Measurements from ENCODE around the gene SLC32A1. TPM values are rescaled to one million over a fixed set of nuclear protein-coding genes. Genes with fewer than 3 reads are reported as not detected.

SLC32A1 gene
- total RNA-seq, 1 donor from 2014 or later, result not detected

GRCh38 chr20:38704136-38704535 lies 20.1 kb upstream of the SLC32A1 start:
- no peak for TF ChIP-seq CTCF (conservative IDR thresholded peaks at IDR 0.05; ENCODE audit: low read depth, low read length)
- no peak for DNase-seq (ENCODE audit: low read depth)
- no peak overlapping the region for H3K4me3 ChIP-seq (ENCODE audit: low read depth, low read length)

- no peak for DNase-seq (ENCODE audit: low read depth)
- no peak overlapping the region for H3K4me3 ChIP-seq (ENCODE audit: low read depth, low read length)
- no peak for TF ChIP-seq CTCF (conservative IDR thresholded peaks at IDR 0.05; ENCODE audit: low read depth, low read length)
Observed at GRCh38 chr20:38706509-38706908, 17.8 kb upstream of the SLC32A1 start.

- no peak overlapping the region for H3K4me3 ChIP-seq (ENCODE audit: low read depth, low read length)
- no peak for DNase-seq (ENCODE audit: low read depth)
- TF ChIP-seq CTCF (conservative IDR thresholded peaks at IDR 0.05; ENCODE audit: low read depth, low read length), result no peak
Observed at GRCh38 chr20:38714308-38714707, 10.0 kb upstream of the SLC32A1 start.

GRCh38 chr20:38715646-38716045 lies 8.6 kb upstream of the SLC32A1 start:
- H3K4me3 ChIP-seq (ENCODE audit: low read depth, low read length), result no peak overlapping the region
- no peak for DNase-seq (ENCODE audit: low read depth)
- no peak for TF ChIP-seq CTCF (conservative IDR thresholded peaks at IDR 0.05; ENCODE audit: low read depth, low read length)

- no peak for DNase-seq (ENCODE audit: low read depth)
- no peak overlapping the region for H3K4me3 ChIP-seq (ENCODE audit: low read depth, low read length)
- TF ChIP-seq CTCF (conservative IDR thresholded peaks at IDR 0.05; ENCODE audit: low read depth, low read length), result no peak
Observed at GRCh38 chr20:38722683-38723016, 1.6 kb upstream of the SLC32A1 start.

GRCh38 chr20:38723017-38723847 lies 1.1 kb upstream of the SLC32A1 start:
- H3K4me3 ChIP-seq (ENCODE audit: low read depth, low read length), result no peak overlapping the region
- DNase-seq (ENCODE audit: low read depth), result no peak
- TF ChIP-seq CTCF (conservative IDR thresholded peaks at IDR 0.05; ENCODE audit: low read depth, low read length), result no peak

GRCh38 chr20:38724626-38725147 lies 401 bp downstream of the SLC32A1 start:
- no peak overlapping the region for H3K4me3 ChIP-seq (ENCODE audit: low read depth, low read length)
- no peak for TF ChIP-seq CTCF (conservative IDR thresholded peaks at IDR 0.05; ENCODE audit: low read depth, low read length)
- DNase-seq (ENCODE audit: low read depth), result no peak
